Fibroblast of skin of left biceps (primary cell): ENCODE data around the gene ERAP2.
"Not testable (repeated sequence)": the region's sequence is repeated elsewhere in the genome, so short reads cannot be mapped to it uniquely, and the experiment has no call there.

ENCODE experiments used
- DNase-seq, 2 experiments: peaks; one replicate each; pipeline ENCODE4 v3.0.0-alpha.2; 2013; ENCODE audit warnings: low read depth in 2 of 2

Gene ERAP2, protein sequence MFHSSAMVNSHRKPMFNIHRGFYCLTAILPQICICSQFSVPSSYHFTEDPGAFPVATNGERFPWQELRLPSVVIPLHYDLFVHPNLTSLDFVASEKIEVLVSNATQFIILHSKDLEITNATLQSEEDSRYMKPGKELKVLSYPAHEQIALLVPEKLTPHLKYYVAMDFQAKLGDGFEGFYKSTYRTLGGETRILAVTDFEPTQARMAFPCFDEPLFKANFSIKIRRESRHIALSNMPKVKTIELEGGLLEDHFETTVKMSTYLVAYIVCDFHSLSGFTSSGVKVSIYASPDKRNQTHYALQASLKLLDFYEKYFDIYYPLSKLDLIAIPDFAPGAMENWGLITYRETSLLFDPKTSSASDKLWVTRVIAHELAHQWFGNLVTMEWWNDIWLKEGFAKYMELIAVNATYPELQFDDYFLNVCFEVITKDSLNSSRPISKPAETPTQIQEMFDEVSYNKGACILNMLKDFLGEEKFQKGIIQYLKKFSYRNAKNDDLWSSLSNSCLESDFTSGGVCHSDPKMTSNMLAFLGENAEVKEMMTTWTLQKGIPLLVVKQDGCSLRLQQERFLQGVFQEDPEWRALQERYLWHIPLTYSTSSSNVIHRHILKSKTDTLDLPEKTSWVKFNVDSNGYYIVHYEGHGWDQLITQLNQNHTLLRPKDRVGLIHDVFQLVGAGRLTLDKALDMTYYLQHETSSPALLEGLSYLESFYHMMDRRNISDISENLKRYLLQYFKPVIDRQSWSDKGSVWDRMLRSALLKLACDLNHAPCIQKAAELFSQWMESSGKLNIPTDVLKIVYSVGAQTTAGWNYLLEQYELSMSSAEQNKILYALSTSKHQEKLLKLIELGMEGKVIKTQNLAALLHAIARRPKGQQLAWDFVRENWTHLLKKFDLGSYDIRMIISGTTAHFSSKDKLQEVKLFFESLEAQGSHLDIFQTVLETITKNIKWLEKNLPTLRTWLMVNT

DNA sequence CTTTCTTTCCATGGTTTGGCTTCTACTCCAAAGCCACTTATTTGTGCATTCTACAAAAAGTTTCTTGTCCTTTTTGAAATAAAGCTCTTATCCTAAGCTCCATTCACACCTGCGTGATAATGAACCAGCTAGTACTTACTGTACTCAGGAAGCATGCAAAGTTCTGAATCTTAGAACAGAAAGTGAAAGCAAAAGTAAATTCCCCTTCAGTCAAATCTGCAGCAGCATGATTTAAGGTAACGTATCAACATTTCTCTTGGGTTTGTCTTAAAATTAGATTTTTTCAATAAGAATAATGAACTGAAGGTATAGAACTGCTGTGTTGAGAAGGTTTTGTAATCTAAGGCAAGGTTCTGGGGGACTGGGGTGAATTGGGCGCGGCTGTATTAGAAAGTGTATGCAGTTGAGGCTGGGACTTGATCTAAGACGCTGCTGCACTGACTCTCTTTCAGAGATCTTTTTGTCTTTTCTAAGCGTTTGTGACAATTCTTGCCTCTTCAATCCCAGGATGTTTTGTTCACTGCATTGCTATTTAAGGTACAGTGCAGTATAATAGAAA is at the start of gene ERAP2:
Gene ERAP2, plus strand, starts transcription at position 209 of the 559 bp plus-strand sequence. CDS start 3,186 bp downstream, outside the sequence.
- DNase-seq: no peak

DNA sequence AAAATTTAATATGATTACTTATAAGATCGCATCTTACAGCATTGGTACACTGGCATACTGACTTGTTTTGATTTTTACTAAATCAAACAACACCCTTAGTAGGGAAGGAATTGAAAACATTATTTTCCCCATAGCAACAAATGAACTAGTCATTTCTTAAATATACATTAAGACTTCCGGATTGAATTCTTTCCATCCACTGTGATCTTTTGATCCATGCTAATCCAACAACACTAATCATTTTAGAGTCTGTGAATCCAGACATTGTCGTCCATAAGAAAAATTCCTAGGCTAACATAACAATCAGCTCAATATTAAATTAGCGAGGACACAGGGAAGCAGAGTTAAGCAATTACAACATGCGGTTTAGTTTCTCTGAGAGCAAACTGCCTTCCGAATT is 47.0 kb upstream of the ERAP2 start:
- no peak for DNase-seq

DNA sequence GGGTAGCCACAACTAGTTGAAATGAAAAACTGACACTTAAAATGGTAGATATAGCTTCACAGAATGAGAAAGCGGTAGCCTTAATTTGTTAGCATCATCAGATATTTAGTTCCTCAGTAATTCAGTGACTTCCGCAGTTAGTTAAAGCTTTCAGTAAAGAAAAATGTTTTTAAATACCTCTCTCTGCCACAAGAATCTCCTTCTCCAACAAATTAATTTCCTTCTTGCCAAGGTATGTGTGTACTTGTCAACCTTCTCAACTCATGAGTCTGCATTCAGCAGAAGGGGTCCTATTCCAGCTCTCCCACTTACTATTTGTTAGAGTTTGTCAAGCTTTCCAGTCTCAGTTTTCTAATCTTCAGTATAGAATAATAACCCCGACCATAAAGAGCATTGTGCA is 42.3 kb upstream of the ERAP2 start:
- DNase-seq: no peak

DNA sequence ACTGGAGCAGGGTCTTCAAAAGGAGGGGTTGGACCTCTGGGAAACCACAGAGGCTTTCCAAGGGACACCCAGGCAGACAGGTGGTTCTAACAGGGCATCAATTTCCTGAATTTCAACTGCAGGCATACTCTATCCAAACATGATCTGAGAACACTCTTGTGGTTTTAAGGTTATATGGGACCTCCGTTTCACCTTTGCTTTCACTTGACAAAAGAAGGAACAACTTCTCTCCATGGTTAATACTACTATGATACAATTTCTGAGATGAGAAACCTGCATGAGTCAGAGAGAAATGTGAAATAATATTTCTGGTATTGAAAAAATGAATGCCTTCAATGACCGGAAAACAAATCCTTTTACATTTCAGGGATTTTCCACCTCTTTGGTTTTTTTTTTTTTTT is 40.5 kb upstream of the ERAP2 start:
- DNase-seq: no peak

DNA sequence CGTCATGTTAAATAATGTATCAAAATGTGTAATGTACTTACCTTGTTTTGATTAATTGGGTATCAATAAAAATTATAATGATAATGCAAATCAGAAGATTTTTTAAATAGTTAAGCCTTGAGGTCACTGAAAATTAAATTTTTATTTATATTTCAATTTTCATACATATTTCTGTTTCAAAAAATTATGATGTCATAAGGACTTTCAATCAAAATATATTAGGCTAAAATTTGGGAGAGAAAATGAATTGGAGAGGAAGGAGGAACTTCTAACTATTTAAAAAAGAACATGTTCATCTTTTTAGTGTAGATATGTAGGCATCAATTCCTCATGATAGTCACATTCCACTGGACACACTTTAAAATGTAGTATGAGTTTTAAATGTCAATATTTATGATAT is 39.5 kb upstream of the ERAP2 start:
- no peak for DNase-seq

DNA sequence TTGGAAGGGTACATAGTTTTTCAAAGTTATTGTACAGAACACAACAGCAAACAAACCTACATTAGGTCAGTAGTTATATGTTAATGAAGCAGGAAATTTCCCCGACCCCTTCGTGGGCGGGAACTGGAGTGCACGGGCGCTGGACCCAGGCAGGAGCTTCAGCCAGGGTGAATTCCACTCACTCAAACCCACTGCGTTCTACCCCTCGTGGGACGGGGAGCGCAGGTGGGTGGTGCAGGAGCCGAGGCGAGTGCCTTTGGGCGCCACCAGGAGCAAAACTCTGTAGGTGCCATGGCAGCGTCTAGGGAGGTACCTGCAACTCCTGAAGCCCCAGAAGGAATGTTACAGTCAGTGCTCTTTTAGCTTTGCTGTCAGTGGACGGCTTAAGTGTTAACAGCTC is 39.0 kb upstream of the ERAP2 start:
- DNase-seq: no peak

DNA sequence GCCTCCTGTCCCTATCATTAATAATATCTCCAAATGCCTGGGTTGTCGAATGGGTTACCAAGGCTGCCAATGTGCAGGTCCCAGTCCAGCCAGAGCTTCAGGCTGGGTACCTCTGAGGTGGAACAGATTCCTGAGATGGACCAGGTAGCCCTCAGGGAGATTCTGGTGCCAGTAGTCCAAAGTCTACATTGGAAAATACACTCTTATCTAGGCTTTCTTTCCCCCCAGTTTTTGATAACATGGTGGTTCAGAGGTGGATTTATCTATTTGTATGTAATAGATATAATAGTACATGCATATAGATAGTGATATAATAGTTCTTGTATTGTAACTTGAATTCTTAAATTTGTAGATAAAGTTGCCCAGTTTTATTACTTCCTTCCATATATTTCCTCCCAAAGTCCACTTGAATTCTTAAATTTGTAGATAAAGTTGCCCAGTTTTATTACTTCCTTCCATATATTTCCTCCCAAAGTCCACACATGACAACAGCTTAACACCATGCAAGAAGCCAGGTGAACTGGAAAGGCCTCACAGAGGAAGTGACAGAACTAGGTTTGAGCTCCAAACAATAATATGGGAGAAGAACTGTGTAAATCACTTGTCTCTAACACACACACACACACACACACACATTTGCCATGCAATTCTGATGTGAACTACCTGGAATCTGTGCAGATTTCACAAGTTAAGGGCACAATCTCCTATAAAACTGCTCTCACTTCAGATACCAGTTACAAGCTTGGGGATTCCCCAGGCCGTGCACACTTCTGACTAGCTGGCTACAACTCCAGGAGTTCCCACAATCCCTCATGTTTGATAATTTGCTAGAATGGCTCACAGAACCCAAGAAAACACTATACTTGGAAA is 37.9 kb upstream of the ERAP2 start:
- DNase-seq: no peak

DNA sequence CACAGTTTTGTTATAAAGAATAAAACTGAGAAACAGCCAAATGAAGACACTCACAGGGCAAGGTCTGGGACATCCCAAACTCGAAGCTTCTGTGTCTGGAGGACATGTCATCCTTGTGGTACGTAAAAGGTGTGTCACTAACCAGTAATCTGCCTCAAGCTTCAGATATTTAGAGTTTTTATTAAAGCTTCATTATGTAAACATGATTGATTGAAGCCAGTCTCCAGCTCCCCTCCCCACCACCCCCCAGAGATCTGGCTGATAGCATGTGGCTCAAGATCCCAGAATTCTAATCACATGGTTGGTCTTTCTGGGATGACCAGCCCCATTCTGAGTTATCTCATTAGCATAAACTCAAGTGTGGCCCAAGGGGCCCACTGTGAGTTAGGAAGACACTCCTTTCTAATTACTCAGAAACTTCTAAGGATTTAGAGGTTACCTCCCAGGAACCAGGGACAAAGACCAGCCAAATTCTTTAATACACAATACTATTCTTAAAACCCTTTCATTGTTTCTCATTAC is 37.2 kb upstream of the ERAP2 start:
- no peak for DNase-seq

DNA sequence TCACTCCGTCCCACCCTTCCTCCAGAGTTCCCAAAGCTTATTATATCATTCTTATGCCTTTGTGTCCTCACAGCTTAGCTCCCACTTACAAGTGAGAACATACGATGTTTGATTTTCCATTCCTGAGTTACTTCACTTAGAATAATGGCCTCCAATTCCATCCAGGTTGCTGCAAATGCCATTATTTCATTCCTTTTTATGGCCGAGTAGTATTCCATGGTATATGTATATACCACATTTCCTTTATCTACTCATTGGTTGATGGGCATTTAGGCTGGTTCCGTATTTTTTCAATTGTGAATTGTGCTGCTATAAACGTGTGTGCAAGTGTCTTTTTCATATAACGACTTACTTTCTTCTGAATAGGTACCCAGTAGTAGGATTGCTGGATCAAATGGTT is 34.4 kb upstream of the ERAP2 start:
- DNase-seq: not testable (repeated sequence)

DNA sequence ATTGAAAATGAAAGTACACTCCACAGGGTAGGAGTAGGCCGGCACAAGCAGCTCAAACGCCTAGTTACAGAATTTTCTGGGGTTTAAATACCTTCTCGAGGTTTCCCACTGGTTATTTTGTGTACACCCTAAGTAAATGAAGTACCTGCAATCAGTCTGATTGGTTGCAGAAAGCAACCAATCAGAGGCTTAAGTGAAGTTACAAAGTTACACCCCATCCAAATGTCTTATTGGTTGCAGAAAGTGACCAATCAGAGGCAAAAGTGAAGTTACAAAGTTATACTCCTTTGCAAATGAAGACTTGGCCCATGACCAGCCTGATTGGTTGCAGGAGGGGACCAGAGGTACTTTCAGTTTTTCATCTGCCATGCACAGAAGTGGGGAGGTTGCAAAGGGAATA is 33.2 kb upstream of the ERAP2 start:
- no peak for DNase-seq

DNA sequence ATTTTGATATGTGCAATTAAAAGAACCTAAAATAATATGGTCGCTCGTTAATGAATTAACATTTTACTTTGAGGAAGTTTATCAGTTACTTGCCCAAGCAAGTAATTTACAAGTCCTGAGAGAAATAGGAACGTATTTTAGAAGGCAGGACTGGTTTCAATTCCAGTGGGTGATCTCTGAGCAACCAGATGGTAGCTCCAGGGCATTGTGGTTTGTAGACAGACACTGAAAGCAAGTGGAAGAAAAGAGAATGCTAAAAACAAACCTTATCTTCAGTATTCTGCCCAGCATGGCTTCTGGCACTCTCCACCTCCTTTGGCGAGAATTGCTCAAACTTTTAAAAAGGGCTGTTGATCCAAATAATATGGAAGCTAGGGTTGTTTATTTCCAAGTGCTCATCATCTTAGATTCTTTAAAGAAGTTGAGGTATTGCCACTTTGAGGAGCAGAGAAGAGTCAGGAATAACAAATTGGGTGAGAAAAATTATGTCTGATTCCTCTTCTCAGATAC is 31.8 kb upstream of the ERAP2 start:
- no peak for DNase-seq

DNA sequence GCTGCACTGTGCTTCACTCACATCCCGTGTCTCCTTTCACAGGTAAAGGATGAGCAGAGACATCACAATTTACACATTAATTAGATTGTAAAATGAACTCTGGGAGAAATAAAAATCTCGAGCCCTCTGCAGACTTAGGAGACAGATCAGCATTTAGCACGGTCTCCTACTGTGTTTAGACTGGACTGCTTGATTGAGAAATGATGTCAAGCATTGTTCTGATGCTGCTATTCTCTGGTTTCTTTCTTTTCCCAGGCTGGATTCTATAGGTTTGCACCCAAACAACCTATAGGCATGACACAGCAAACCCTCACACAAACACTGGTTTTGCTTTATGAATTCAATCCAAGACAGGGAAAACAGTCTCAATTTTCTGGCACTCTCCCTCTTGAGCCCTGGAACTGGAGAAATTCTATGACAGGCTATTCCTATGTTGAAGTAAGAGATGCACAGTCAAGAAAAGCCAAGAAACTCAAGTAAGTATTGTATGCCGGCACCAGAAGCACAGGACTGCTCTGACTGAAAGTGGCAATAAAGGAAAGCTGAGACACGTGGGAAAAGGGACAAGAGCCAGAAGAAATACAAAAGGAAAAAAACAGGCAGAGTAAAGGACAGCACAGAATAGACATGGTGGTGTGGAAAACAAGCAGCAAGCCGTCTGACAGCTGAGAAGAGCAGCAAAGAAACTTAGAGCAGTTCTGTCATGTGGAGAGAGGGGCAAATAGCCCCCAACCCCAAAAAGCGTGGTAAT is 24.8 kb upstream of the ERAP2 start:
- DNase-seq: no peak

DNA sequence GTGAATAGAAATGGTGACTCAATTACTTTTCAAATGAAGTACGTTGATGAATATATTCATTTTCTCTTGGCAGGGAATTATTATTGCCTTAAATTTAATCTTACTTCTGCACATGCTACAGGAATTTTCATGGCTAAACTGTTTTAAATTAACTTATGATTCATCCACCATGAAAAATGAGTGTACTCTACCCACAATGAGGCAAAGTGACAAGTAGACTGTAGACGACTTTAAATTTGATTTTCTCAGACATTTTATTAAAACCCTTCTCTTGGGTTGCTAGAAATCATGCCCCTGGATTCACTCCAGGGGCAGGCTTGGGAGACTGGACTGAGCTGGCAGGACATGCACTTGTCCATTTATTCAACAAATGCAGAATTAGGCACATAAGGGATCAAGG is 23.5 kb upstream of the ERAP2 start:
- DNase-seq: peak; percentile 28

DNA sequence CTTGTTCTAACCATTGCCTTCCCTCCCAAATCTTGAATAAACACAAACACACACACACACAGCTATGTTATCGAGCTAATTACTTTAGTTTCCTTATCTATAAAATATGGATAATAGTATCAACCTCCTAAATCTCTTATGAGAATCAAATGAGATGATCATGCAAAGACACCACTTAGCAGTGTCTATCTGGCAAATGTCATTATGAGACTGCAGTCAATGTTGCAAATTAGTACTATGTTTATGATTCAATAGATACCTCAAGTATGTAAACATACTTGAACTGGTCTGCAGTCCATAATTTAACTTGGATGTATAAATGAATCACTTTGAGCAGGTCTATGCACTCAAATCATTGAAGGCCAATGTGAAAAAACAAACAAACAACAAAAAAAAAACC is 22.2 kb upstream of the ERAP2 start:
- DNase-seq: no peak

DNA sequence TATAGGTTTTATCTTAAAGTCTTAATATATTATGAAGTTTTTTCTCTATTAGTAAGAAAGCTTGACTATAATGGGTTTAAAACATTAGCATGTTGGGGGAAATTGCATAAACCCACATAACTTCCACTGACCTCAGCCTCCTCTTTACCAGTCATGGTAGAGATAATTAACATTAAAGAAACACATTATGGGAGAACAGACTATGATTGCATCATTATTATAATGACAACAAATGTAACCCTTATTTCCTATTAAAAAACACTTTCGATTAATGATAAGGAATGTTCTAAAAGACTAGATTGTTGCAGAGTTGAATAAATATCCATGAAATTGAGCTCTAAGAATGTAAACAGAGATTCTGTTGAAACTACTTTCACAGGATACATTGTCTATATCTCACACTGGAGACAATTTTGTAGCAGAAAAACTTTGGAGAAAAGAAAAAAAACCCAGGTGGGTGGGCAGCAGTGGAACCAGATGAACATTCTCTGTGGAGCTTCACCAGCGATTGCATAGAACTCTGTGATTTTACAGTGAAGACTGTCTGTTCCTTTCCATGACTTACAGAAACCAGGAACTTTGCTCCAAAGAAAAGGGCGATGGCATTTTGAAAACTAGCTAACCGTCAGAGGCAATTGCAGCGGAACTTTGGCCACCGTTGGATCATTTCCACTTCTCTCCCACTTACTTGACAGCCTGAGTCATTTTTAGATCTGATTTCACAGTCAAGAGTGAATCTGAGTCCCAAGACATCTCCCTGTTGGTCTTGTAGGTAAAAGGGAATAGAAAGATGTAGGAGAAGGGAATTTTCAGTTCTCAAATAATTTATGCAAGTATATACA is 21.0 kb upstream of the ERAP2 start:
- DNase-seq: no peak

DNA sequence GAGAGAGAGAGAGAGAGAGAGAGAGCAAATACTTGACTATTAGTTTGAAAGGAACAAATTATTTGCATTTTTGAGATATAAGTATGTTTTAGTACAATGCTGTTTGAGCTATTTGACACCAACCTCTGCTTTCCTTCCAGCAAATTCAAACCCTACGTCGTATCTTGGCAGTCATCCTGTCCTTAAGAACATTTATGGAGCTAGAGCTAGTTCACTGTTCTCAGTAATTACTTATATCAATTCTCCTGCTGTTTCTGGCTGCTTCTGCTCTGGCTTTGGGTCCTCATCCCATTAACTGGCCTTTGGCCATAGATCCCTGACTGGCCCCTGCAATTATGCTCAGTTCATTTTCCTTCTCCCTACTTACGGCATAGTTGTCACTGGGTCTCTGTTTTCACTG is 19.9 kb upstream of the ERAP2 start:
- DNase-seq: peak in 1 of 2 experiments; percentile 28

DNA sequence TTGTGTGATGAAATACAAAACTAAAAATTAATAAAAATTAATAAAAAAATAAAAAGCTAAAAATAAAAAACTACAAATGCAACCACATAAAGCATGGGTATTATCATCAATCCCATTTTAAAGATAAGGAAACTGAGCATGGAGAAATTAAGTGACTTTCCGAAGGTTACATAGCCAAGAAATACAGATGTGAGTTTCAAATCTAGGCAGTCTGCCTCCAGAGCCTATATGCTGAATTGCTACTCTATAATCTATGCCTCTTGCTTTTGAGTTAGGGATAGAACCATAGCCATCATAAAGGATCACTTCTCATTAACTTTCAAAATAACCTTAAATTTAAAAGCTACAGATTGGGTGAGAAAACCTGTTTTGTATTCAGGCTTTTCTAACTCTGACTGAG is 18.8 kb upstream of the ERAP2 start:
- DNase-seq: no peak

DNA sequence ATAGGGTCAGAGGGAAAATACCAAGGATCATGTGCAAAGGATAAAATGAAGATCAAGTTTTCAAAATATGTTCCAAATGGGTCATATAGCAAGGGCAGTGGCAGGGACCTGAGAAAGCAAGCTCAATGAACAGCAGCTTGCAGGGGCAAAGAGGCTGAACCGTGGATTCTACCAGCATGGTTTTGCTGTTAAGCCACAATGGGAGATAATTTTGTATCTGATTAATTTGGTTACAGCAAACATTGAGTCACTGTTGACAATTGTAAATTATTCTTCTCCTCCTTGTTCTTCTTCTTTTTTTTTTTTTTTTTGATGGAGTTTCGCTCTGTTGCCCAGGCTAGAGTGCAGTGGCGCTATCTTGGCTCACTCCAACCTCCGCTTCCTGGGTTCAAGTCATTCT is 18.4 kb upstream of the ERAP2 start:
- no peak for DNase-seq

DNA sequence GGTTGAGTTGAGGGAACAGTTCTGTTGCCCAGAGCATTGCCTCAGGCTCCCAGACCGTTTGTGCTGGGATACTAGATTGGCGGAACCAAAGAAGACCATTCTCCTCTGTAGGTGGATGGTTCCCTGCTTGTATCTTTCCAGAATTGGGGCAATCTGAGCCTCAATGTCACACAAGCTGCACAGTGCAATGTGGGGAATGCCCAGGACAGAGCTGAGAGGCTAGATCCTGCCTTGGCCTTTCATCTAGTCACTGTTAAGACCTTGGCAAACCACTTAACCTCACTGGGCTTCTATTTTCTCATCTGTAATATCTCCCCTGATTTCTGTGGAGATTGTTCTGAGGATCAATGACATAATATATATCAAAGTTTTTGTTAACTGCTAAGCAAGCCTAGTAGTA is 16.9 kb upstream of the ERAP2 start:
- no peak for DNase-seq
